Stimulated activated CD8-positive, alpha-beta memory T cell treated with anti-CD3 and anti-CD28 coated beads, Interleukin-15, amount 100 ng/mL, for 48 hours (primary cell): Measurements from ENCODE around the gene GAS6.
A peak's percentile ranks its signal among the peaks of the same experiment; 100 is the strongest.

Experiments used
- DNase-seq, 2 donors: peaks; one replicate each; pipeline ENCODE4 v3.0.0-alpha.2; 2020; ENCODE audit warnings: low read depth in 2 of 2

Gene GAS6

DNA sequence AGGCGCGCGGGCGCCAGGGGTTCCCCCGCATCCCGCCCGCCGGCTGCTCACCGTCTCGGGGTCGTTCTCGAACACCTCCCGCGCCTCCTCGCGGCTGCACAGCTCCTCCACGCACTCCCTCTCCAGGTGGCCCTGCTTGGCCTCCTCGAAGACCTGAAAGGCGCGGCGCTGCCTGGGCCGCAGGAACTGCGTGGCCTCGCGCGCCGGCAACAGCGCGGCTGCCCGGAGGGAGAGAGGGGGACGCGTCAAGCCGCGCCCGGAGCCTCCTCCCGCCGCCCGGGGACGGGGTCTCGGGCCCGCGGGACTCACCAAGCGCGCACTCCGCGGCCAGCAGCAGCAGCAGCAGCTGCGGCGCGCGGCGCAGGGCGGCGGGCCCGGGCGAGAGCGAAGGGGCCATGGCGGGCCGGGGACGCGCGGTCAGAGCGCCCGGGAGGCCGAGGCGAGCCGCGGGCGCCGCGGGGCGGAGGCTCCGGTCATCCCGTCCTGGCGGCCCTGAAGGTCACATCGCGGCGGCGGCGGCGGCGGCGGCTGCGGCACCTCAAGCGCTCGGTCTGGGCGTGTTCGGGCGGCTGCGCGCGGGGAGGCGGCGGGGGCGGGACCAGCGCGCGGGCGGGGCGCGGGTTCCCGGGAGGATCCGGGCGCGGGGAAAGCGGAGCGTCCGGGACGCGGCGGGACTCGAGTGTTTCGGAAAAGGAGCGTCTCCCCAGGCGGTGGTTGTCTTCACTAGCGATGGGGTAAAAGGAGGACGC is at the start of gene GAS6:
Gene GAS6 (minus strand): TSS at position 553 of the 749 bp plus-strand sequence. CDS start 156 bp downstream, at position 397.
- no peak for DNase-seq

DNA sequence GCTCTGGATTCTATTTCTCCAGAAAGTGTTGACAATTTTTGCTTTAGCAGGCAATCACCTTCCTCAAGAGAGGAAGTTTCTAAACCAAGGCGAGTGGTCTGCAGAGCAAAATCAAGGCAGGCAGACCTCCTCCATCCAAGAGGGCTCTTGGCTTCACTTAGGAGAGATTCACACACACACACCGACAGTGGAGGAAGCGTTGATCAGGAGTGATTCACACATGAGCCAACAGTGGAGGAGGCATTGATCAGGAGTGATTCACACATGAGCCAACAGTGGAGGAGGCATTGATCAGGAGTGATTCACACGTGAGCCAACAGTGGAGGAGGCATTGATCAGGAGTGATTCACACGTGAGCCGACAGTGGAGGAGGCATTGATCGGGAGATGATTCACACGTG is 49.5 kb upstream of the GAS6 start:
- peak in 1 of 2 donors; percentile 26 for DNase-seq

DNA sequence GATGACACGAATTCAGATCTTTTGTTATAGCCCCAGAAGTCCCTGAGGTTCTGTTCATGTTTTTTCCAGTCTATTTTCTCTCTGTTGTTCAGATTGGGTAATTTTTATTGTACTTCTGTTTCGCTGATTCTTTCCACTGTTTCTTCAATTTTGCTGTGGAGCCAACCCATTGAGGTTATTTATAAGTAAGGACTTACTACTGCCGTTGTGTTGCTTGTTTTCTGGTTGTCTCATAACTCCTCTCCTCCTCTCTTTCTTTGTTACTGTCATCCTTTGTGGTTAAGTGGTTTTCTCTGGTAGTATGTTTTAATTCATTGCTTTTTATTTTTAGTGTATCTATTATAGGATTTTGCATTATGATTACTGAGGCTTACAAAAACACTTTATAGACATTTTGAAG is 48.7 kb upstream of the GAS6 start:
- no peak for DNase-seq

DNA sequence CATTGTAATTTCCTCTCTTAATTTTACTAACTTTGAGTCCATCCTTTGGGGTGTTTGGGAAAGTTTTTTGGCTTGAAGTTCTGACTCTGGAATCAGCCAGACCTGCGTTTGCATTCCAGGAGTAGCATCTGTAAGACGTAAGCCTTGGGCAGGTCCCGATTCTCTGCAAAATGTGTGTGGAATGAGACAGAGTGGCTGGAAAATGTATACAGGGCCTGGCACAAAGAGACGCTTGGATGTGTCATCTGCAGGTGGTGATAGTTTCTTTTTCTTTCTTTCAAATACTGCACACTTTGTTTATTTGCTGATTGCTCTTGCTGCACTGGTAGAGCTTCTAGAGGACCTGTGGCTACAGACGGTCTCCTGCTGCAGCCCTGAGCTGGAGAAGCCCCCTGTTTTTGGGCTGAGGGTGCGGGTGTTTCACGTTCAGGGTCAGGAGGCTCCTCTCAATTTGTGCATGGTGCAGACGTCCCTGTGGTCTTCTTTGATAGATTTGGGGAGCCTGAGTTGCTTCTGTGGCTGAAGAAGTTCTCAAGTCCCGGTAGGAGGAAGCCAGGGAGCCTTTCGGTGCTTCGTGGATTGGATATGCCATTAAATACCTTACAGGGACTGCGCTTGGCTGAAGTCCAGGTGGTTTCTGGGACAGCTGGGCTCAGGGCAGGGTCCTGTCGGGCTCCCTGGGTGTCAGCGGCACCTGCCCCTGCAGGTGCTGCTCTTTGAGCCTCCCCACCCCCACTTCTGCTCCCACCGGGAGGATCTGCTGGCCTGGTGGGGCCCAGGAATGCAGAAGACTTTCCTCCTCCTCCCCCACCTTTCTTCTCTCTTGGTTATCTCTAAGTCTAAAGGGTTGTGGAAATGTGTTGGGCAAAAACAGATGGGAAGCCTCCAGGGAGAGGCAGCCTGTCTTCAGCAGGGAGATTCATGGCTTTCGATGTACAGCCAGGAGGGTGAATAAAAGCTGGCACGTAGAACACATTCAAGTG is 44.0 kb upstream of the GAS6 start:
- DNase-seq = no peak

DNA sequence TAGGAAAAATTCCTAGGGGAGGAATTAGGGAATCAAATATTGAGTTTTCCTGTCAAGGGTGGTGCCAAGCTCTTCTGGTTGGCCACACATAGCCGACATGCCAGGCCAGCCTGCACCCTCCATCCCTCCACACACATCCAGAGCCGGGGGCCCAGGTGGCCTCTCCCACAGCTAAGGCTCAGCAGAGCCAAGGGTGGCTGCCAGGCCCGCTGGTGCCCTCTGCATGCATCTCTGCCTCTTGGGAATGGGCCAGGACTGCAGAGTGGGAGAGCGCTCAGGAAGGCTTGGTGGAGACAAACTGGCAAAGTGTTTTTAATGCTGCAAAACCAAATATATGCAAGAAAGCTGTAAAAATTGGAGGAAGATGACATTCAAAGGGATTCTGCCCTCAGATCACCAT is 42.7 kb upstream of the GAS6 start:
- DNase-seq = no peak

DNA sequence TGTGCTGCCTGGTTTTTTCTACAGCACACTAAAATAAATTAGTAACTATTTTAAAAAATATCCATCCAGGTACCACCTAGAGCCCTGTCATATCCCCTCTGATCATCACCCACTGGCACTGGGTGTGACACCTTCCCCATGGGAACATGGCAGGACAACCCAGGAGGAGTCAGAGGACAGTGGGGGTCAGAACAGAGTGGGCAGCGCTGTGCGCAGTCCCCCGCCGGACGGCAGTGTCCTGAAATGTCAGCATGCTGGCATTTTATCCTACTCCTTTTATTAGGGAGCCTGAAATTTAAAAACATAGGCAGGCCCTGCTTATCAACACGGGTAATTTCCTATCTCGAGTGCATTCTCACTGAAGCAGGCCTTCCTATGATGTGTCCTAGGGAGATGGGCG is 42.1 kb upstream of the GAS6 start:
- DNase-seq = no peak

DNA sequence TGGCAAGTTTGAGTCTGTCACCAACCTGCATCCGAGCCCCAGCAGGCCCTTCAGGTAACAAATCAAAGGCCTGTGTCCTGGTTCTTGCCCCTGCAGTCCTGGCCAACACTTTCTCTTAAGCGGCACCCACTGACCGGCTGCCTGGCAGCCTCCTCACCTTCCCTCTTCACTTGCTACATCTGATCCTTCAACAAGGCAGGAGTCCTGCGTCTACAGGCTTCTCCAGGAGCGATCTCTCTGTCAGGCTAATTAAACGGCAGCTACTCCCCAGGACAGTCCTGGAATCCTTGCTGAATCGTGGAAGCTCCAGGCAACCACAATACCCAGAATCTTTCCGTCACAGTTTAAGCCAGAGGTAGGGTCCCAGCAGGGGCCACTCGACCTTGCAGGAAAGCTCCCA is 41.1 kb upstream of the GAS6 start:
- no peak for DNase-seq

DNA sequence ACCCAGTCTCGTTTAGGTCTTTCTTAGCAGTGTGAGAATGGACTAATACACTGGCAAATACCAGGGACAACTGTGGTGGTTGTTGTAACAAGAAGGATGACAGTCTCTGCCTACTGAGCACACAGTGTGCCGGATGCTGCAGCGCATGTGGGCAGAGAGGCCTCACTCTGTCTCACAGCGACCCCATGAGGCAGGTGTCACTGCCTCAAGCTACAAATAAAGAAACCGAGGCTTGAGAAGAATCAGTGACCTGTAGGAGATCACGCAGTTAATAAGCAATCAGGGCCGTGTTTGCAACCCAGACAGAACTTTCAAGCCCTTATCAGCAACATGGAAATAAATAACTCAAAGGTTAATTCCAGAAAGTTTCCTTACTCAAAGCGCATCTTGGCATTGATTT is 40.5 kb upstream of the GAS6 start:
- no peak for DNase-seq

DNA sequence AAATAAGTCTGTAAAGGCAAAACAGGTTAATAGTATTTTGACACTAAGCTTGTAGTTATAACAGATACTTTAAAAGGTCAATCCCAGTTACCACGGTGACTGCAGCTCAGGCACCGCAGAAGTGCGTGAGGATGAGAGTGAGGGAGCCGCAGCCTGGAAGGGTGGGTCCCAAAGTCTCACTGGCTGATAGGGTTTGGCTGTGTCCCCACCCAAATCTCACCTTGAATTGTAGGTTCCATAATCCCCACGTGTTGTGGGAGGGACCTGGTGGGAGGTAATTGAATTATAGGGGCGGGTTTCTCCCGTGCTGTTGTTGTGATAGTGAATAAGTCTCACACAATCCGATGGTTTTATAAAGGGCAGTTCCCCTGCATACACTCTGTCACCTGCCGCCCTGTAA is 40.0 kb upstream of the GAS6 start:
- DNase-seq = no peak

DNA sequence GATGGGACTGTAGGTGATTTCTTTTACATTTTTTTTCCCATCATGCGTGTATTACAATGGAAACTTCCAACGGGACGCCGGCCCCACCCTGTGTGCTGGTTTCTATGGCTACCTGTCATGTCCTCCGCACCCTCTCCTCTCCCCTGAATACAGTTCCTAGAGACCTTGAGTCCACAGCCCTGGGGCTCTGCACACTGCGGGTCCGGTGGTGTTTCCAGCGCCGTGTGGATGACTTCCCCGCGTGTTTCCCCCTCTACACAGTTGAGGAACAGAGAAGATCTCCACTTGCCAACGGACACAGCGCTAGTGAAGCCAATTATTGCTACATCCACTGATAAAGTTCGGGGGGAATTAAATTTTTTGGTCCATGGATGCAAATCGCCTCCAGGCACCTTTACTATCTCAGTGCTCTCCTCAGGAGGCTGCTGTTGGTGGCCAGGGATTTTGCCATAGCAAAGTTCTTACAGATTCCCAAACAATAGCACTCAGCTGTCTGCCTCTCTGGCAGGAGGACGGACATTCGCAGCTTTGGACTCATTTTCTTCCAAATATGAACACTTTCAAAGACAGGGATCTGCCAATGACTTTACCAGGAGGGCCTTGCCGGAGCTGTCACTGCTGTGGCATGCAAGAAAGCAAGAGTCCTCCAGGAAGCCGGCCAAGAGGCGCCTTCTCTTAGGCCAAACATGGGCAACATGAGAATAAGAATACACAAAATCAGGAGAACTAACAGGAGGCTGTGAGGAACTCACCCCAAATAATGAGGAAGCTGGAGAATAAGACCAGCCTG is 39.3 kb upstream of the GAS6 start:
- DNase-seq = no peak

DNA sequence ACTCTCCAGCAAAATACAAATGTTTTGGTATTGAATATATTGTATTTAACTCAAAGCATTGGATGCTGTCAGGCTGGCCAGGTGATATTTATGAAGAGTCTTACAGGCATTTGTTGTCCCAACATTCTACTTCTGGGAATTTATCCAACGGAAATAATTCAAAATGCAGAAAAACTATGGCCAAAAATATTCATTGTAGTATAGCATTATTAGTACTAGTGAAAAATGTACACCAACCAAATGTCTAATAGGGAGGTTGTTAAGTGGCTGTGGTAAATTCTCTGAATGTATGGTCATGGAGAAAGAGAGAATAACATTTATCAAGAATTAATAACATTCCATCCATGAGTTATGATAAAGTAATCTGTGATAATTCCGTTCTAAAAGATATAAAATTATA is 38.6 kb upstream of the GAS6 start:
- no peak for DNase-seq

DNA sequence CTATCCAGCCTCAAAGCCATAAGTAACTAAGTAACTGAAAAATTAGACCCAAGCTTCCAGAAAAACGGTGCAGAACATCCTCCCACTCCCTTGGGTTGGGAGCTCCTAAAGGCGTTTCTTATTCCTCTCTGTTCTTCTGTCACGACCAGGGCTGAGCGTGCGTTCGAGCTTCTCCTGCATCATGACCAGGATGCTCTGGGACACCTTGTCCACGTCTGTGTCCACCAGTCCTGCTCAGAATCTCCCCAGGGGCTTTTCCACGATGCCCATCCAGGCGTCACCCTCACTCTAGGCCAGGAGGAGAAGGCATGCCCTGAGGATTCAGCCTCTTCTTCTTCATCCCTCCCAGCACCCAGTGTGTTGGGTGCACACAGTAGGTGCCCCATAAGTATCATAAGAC is 37.8 kb upstream of the GAS6 start:
- DNase-seq = no peak

DNA sequence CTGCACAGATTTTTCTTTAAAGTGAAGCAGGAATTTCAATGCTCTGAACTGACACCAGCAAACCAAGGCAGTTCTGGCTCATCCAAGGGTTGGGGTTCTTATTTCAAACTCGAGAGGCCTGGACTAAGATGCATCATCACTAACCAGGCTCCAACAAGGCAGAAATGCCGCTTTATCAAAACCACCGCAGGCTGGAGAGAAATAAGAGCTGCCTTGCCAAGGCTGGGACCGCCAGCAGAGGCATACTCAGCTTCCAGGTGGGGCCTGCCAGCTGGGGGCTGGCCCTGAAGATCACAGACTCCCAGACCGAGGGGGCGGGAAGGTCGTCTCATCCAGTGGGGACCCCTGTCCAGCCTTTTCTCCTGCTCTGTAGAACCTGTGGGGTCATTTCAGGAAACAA is 37.4 kb upstream of the GAS6 start:
- no peak for DNase-seq

DNA sequence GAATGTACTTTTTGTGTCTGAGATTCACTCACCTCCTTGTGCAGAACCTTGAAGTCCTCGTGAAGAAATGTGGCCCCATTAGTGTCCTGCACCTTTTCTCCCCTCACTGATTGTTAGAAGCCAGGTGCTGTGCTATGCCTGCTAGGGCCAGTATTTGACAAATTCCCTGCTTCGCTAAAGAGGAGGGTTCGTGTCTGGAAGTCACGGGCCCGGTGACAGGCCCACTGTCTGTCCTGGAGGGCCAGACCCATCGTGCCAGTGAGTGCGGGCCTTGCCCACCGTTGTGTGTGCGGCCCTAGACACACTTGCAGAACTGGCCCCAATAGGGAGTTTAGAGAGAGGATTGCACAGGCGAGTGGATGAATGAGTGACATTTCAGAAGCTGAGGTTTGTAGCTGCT is 36.8 kb upstream of the GAS6 start:
- DNase-seq = no peak

DNA sequence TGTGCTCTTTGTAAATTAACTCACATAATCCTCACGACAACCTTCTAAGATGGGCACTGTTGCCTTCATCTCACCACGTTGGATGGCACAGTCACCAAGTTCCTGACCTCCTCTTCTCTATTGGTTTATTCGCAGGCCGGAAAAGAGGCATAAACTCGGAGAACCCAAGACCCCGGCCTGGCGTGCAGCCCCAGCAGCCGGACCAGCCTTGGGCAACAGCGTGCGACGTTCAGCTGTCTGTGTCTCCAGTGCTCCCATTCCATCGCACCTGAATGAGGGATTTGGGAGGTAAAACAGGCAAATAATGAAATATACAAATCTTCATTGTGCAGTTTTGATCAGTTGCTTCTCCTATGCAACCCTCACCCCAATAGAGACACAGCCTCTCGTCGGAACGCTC is 34.5 kb upstream of the GAS6 start:
- DNase-seq = no peak

DNA sequence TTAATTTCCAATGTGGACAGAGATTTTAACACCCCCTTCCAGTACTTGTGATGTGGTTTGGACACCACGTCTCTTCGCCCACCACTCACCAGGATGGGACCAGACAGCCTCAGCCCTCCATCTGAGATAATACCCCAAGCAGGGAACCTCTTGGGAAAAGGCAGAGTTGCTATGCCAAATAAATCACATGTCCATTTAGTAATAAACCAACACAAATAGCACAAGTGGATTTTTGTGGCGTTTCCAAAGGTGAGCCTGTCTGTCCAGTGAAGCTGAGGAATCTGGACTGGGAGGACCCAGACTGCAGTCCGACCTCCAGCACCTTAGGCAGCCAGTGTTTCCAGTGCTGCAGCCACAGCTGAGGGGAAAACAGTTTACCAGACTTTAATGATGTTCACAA is 34.1 kb upstream of the GAS6 start:
- DNase-seq = no peak

DNA sequence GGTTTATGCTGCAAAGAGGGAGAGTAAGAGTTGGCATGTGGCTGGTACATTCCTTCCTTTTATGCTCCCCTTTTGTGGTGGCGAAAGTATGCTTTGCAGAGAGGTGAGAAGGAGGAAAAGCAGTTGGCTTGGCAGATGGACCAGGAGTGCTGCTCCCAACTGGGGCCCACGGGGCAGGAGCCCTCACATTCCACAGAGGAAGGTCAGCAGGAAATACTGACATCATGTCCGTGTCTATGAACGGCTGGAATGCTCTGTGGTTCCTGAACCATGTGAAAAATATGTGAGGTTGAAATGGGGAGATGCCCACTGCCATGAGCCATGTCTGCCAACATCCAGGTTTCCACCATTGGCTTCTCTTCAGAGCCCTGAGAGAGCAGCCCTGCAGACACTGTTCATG is 33.3 kb upstream of the GAS6 start:
- no peak for DNase-seq

DNA sequence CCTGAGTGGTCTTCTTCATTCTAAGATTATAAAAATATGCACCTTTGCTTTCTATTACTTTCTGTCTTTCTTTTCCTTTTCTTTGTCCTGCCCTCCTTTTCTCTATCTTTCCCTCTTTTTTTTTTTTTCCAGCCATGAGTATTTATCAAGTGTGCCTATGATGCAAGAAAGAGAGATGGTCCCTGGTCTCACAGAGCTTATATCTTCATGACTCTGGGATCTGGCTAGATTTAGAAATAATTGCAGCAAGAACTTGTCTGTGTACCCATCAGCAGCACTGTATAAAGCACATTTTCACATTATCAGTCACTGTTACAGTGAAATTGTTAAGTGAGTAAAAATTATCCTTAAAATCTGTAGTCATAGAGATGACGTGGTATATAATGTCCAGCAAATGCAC is 31.6 kb upstream of the GAS6 start:
- no peak for DNase-seq

DNA sequence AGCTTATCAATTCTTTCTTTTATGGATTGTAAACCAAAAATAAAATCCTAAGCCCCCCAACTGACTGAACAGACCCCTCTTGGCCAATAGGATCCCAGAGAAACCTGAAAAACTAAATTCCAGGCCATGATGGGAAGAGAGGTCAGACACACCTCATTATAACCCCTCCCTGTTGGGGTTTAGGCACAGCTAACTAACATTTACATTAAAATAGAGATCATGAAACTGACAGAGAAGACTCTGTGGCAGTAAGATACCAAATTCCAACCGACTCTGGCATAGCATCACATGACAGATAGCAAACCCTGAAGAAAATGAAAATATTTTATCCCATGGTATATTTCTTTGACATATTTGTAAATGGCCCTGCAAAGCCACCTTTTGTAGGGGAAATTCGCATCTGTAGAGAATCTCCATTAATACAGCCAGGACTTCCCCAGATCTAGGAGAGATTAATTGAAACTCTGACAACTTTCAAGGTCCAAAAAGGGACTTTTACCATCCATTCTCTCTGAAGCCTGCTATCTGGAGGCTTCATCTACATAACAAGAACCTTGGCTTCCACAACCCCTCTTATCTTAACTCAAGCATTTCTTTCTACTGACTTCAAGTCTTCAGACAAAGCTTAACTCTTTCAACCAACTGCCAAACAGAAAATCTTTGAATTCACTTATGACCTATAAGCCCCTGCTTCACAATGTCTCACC is 27.1 kb upstream of the GAS6 start:
- no peak for DNase-seq

DNA sequence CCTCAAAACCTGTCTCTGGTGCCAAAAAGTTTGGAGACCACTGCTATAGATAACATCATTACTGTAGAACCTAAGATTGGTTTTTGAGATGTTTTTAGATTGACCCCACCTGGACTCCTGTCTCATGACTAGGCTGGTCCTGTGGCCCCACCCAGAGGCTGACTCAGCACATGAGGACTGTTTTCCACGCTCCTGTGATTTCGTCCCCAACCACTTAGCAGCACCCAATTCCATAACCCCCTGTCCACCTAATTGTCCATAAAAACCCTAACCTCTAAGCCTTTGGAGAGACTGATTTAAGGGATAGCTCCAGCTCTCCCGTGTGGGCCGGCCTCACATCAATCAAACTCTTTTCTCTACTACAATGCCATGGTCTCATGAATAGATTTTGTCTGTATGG is 25.6 kb upstream of the GAS6 start:
- DNase-seq = no peak

DNA sequence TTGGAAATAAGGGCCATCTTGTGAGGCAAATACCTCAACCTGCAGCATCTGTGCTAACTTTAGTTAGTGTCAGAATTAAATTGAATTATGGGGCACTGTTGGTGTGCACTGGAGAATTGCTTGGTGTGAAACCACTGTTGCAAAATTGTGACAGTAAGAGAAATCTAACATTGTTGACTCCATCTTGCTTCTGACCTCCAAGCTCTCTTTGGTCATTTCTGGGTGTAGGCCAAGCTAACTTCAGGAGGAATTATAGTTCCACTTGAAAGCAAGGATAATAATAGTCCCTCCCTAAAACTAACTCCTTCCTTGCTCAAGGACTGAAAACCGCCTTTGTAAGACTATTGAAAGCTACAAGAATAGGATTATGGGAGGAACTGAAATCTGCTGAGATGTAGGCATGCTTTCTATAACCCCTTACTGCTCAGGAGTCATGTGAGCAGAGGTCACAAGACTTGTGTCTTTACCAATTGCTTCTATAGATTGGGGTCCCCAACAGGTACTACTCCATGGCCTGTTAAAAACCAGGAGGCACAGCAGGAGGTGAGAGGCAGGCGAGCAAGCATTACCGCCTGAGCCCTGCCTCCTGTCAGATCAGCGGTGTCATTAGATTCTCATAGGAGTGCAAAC is 24.9 kb upstream of the GAS6 start:
- DNase-seq = no peak
